GM04503 (cell line): ENCODE data around the gene AP1S2.
"Not testable (repeated sequence)": the region's sequence is repeated elsewhere in the genome, so short reads cannot be mapped to it uniquely, and the experiment has no call there.

Experiments
- DNase-seq: peaks from one replicate; pipeline ENCODE4 v3.0.0-alpha.2; 2012; ENCODE audit warnings: low read depth

The AP1S2 gene

GRCh38 chrX:15855568-15856221 is 1.1 kb upstream of the AP1S2 start:
- no peak for DNase-seq

DNA sequence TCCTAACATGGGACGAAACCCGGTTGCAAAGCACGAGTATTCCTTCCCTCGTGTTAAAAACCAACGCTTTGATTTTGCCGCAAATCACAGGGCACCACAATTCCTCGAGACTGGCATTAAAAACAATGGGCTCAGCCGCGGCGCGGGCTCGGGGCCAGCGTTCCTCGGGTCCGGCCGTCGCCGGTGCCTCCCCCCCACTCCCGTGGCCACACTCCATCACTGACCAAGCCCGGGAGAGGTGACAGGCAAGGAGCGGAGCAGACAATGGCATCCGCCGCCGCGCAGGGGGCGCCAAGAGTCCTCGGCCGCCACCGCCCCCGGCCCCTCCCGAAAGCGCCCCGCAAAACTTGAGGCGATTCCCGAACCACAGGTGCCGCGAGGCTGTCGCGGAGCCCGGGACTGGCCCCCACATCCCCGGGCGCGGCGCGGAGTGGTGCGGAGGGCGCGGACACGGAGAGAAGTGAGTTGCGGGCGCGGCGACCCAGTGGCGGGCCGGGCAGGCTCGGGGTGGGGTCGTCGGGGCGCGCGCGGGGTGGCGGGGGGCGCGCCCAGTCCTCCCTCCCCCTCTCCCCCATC is 445 bp downstream of the AP1S2 start:
- no peak for DNase-seq

DNA sequence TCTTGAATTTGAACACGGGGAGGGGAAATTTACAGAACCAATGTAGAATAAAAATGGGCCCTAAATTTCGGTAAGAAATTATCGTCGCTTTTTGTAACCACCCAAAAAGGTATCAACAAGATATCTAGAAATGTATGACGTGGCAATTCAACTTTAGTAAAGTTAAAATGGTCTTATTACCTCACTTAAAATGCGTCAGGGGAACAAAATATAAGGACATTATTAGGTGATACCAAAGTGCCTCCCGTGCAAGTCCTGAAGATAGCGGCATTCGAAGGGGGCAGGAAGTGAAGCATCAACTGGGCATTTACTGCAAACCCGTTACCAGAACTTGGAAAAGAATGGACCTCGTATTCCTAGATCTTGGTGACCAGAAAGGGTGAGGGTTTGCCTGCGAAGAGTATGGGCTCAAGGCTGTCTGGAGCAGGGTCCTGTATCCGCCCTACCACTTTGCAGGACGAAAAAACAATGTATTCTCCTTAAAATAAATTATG is 980 bp downstream of the AP1S2 start:
- no peak for DNase-seq

GRCh38 chrX:15849555-15849954 is 5.1 kb downstream of the AP1S2 start:
- no peak for DNase-seq

GRCh38 chrX:15848576-15848975 is 6.0 kb downstream of the AP1S2 start:
- DNase-seq: no peak

DNA sequence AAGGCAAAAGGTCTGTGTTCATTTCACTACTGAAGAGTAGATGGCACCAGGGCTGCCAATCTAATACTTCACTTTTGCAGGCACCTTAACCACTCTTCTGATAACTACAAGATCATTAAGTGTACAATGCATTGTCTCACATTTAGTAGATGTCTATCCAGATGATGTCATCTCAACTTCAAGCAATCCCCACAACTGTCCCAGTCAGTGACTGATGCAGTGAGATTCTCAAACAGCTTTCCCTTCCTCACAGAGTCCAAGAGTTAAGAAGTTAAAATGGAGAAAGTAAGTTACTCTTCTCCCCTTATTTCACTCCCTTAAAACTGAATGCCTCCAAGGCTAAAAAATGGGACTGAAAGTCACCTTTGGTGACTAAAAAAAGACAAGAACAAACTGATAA is 10.7 kb downstream of the AP1S2 start:
- DNase-seq: no peak

- DNase-seq: no peak
Measured at GRCh38 chrX:15841853-15842516, 12.6 kb downstream of the AP1S2 start.

DNA sequence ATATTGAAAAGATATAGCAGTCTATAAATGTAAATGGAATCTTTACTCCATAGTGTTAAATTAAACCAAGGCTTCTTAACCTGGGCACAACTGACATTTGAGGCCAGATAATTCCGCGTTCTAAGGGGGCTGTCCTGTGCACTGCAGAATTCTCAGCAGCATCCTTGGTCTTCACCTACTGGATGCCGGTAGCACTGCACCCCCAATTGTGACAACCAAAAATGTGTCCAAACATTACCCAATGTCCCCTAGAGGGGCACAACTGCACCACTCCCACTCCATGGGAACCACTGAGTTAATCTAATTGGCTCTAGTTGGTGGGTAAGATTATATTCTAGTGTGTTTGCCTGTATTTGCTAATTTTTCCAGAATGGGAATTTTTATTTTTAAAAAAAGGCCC is 16.6 kb downstream of the AP1S2 start:
- DNase-seq: no peak

GRCh38 chrX:15834827-15835595 is 19.6 kb downstream of the AP1S2 start:
- no peak for DNase-seq

GRCh38 chrX:15834053-15834452 is 20.6 kb downstream of the AP1S2 start:
- DNase-seq: no peak

DNA sequence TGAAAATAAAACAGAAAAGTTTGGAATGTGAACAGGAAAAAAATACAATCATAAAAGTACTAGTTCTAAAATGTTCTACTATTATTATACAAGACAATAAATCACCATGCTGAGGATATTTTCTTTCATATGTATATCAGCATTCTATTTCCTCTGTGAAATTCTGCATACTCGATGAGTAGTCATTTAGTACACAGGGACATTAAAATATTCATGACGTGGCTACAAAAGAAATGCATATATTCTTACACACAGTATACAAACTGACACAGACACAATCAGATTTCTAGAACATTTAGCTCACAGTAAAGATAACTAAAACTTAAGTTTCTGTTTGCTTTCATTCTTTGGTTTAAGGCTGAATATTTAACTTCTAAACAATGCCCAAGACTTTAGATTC is 23.3 kb downstream of the AP1S2 start:
- DNase-seq: not testable (repeated sequence)

DNA sequence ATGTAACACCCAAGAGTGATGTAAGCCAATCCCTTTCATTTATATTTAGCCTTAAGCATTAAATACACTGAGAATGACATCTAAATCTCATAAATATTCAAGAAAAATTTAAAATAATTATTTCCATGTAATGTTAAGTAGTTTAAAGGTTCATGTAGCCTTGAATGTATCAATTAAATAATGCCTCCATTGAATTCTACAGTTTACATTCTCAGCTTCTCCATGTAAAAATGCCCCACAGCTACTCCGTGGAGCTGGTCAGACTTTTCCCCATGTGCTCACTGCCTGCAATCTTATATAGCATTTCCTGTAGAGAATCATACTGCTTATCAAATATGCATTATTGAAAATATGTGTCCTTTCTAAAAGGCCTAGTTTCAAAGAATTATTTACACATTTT is 25.4 kb downstream of the AP1S2 start:
- no peak for DNase-seq

DNA sequence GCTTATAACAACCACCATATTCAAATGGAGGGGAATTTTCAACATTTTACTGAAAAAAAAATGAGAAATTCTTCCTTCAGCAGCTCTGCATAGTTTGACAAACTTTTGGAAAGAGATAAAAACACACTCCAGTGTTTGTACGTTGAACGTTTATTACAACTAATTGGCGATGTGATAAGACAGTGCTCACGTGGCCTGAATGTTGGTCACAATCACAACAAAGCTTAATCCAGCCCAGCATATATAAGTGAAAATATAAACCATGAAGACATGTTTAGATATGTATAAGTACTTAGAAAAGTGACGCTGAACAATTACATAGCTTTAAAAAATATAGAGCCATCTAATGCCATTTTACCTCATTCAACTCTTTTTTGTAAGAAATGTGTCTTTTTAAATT is 28.7 kb downstream of the AP1S2 start:
- no peak for DNase-seq

DNA sequence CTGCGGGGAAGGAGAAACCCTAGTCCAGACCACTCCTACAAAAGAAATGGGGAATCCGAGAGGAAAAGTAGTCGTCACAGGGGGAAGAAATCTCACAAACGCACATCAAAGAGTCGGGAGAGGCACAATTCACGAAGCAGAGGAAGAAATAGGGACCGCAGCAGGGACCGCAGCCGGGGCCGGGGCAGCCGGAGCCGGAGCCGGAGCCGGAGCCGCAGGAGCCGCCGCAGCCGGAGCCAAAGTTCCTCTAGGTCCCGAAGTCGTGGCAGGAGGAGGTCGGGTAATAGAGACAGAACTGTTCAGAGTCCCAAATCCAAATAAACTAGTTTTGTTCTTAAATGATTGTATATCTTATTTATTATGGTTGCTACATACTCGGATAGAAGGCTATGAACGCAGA is 31.7 kb downstream of the AP1S2 start:
- no peak for DNase-seq

DNA sequence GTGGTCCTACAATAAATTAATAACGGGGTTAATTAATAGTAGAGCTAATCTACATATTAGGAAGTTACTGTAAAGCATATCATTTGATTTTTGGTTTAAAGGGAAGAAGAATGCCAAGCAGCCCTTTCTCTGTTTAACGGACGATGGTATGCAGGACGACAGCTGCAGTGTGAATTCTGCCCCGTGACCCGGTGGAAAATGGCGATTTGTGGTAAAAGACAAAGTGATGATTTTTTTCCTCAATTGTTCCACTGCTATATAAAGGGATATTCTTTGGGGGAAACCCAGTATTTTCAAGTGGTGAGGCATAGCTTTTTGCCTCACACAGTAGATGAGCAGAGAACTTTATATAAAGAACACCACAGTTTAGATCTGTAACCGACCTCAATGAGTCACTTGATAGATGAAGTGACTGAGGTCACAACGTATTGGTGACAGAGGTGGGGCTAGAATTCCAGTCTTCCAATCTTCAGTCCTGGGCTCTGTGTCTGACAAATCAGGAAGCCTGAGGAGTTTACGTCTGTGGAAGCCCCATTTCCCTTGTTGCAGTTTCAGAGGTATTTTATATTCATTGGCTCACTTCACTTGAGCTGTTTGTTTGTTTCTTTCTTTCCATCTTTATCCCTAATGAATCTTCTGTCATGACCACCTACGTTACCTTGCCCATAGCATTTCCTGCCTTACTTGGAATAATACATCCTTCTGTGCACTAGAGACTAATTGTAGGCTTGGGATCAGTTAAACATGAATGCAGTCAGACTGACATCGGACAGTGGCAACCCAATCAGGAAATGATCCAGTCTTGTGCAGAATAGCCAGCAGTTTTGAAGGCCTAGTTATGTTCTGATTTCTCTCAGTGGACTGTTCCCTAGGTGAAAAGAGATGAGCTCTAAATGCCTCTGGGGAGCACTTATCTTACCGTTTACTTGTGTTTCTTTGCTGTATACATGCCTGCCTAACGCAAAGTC is 34.2 kb downstream of the AP1S2 start:
- no peak for DNase-seq

DNA sequence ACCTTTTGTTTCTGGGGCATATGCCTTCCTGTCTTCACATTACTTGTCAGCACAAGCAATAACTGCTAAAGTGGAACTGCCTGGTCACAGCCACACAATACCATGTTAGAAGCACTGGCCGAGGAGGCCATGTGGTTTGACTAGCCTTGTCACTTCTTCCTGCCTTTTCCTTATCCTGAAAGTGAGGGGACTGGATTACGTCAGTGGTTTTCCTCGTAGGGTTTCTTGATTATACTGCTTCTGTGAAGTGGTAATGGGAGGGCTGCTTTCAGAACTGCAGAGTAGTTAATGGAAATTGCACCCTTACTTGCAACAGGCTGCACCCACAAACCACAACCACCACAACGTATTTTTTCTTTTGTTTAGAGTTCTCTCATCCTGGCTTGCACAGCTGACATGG is 37.7 kb downstream of the AP1S2 start:
- no peak for DNase-seq

DNA sequence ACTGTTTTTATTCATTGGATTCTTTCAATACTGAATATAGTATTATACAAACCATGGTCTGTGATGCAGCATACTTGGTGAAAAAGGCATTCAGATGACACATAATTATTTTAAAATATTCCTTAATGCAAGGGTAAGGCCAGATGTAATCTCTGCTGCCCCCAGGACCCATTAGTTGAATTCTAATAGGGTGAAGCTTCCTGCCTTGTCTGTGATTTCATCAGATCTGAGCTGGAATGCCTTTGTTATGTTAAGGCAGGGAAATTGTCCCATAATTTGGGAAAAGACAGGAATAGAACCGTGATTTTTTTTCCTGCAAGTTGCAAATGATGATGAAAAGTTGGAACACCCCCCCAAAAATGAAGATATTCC is 38.2 kb downstream of the AP1S2 start:
- no peak for DNase-seq

GRCh38 chrX:15815779-15816437 is 38.7 kb downstream of the AP1S2 start:
- DNase-seq: no peak

DNA sequence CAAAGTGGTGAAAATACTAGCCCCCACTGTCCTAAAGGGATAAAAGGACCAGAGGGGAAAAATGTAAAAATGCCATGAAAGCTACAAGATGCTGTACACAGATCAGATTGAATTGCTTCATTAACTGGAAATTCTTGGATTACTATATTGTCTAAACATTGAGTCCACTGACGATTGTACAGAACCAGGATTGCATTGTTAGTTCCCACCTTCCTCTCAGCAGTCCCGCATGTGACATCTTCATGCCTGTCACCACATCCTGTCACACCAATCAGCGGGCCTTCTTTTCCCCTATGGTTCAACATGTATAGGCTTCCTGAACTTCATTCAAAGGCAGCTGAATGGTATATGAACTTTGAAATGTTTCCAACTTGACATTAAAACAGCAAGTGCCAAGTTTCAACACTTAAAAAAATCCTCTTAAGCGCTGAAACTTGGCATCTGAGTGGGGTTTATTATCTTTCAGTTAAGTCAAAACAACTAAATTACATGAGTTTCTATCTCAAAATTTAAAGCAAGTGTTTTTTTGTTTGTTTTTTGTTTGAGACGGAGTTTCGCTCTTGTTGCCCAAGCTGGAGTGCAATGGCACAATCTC is 39.7 kb downstream of the AP1S2 start:
- no peak for DNase-seq

- no peak for DNase-seq
Measured at GRCh38 chrX:15813416-15813815, 41.2 kb downstream of the AP1S2 start.
